ENCODE measurements around the gene AP5B1.

Gene AP5B1

GRCh38 chr11:65789230-65790103 lies 8.7 kb upstream of the AP5B1 start:
- Histone ChIP-seq H3K9me3 (replicated peaks in 1 of 2; ENCODE audit: control insufficient read depth in 2 of 2, insufficient read depth in 1 of 2, low read depth in 1 of 2, low read length in 2 of 2) (no peaks in the 10 kb centered on the region), H3K9ac (ENCODE audit: low read depth, low read length, poor library complexity) (no peak overlapping the region), H3K4me3 (ENCODE audit: low read length in 2 of 2) (no peak overlapping the region), H3K36me3 (replicated peaks in 1 of 2; ENCODE audit: control insufficient read depth in 2 of 2, insufficient read depth in 2 of 2, low read length in 2 of 2) (no peaks in the 10 kb centered on the region), H3K14ac (ENCODE audit: low read length) (no peak overlapping the region), H3K4me2 (ENCODE audit: insufficient read depth, low read length, poor library complexity, severe bottlenecking) (no peak overlapping the region), H4K8ac (ENCODE audit: low read depth, low read length) (no peak overlapping the region), H3K27me3 (ENCODE audit: control insufficient read depth in 3 of 3, insufficient read depth in 3 of 3, low read depth in 1 of 3, low read length in 3 of 3) (peaks cover 26 to 98% (median 52%) of the 10 kb centered on the region in 3 experiments), H3K79me1 (ENCODE audit: low read depth, low read length) (peaks cover 5% of the 10 kb centered on the region), H2BK120ac (ENCODE audit: low read depth, low read length) (no peak overlapping the region), H2BK12ac (ENCODE audit: low read length) (no peak overlapping the region), H3K4me1 (ENCODE audit: control insufficient read depth in 2 of 2, insufficient read depth in 1 of 2, low read depth in 1 of 2, low read length in 2 of 2) (peaks cover 7 to 9% of the 10 kb centered on the region in 2 donors), H4K91ac (ENCODE audit: low read depth, low read length, poor library complexity) (no peak overlapping the region), H3K23ac (ENCODE audit: low read depth, low read length, poor library complexity) (no peak overlapping the region), H2BK15ac (ENCODE audit: low read length) (no peak overlapping the region), H2AFZ (ENCODE audit: low read length) (no peak overlapping the region), H2AK5ac (ENCODE audit: low read depth, low read length) (peak overlapping the region; percentile 68), H2BK5ac (ENCODE audit: low read length) (no peak overlapping the region), H3K18ac (ENCODE audit: low read length) (peak overlapping the region; percentile 48), H3K27ac (replicated peaks; ENCODE audit: low read length) (no peak overlapping the region), H3K4ac (ENCODE audit: low read length) (no peak overlapping the region)
- no peak for DNase-seq (ENCODE audit: low spot score)
- no CpG with 5 or more reads among the region's 14 CpGs for WGBS, 2 donors (ENCODE audit: extremely low coverage in 2 of 2, insufficient read length in 2 of 2, insufficient replicate concordance in 1 of 2)

DNA sequence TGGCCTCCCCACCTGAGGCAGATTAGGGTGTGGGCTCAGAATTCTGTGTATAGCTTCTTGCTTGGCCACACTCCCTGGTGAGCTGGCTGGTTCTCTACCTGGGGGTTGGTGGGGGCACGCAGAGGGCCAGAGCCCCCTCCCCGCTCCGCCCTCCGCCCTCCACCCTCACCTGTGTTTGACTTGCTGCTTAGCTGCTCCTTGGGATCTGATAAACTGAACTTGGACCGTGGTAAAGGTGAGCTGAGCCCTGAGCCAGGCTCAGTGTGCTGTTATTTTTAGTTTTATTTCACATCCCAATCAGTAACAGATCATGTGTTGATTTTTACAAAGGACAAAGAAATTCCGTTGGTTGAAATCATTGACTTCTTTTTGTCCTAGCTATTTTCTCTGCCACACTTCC lies 8.0 kb upstream of the AP5B1 start:
- Histone ChIP-seq H3K23ac (ENCODE audit: low read depth, low read length, poor library complexity) (no peak overlapping the region), H3K27ac (replicated peaks; ENCODE audit: low read length) (no peak overlapping the region), H3K4me2 (ENCODE audit: insufficient read depth, low read length, poor library complexity, severe bottlenecking) (no peak overlapping the region), H2AFZ (ENCODE audit: low read length) (no peak overlapping the region), H3K14ac (ENCODE audit: low read length) (no peak overlapping the region), H2BK12ac (ENCODE audit: low read length) (no peak overlapping the region), H3K27me3 (ENCODE audit: control insufficient read depth in 3 of 3, insufficient read depth in 3 of 3, low read depth in 1 of 3, low read length in 3 of 3) (peaks cover 26 to 98% (median 57%) of the 10 kb centered on the region in 3 experiments), H3K9me3 (replicated peaks in 1 of 2; ENCODE audit: control insufficient read depth in 2 of 2, insufficient read depth in 1 of 2, low read depth in 1 of 2, low read length in 2 of 2) (no peaks in the 10 kb centered on the region), H3K79me1 (ENCODE audit: low read depth, low read length) (peaks cover 5% of the 10 kb centered on the region), H2BK5ac (ENCODE audit: low read length) (no peak overlapping the region), H2BK120ac (ENCODE audit: low read depth, low read length) (no peak overlapping the region), H4K91ac (ENCODE audit: low read depth, low read length, poor library complexity) (no peak overlapping the region), H2AK5ac (ENCODE audit: low read depth, low read length) (no peak overlapping the region), H2BK15ac (ENCODE audit: low read length) (no peak overlapping the region), H3K36me3 (replicated peaks in 1 of 2; ENCODE audit: control insufficient read depth in 2 of 2, insufficient read depth in 2 of 2, low read length in 2 of 2) (no peaks in the 10 kb centered on the region), H4K8ac (ENCODE audit: low read depth, low read length) (no peak overlapping the region), H3K18ac (ENCODE audit: low read length) (no peak overlapping the region), H3K4me1 (ENCODE audit: control insufficient read depth in 2 of 2, insufficient read depth in 1 of 2, low read depth in 1 of 2, low read length in 2 of 2) (peaks cover 7 to 15% of the 10 kb centered on the region in 2 donors), H3K4ac (ENCODE audit: low read length) (no peak overlapping the region), H3K4me3 (ENCODE audit: low read length in 2 of 2) (no peak overlapping the region), H3K9ac (ENCODE audit: low read depth, low read length, poor library complexity) (no peak overlapping the region)
- WGBS, 2 donors (ENCODE audit: extremely low coverage in 2 of 2, insufficient read length in 2 of 2, insufficient replicate concordance in 1 of 2), result no CpG with 5 or more reads among the region's 6 CpGs
- DNase-seq (ENCODE audit: low spot score), result no peak

DNA sequence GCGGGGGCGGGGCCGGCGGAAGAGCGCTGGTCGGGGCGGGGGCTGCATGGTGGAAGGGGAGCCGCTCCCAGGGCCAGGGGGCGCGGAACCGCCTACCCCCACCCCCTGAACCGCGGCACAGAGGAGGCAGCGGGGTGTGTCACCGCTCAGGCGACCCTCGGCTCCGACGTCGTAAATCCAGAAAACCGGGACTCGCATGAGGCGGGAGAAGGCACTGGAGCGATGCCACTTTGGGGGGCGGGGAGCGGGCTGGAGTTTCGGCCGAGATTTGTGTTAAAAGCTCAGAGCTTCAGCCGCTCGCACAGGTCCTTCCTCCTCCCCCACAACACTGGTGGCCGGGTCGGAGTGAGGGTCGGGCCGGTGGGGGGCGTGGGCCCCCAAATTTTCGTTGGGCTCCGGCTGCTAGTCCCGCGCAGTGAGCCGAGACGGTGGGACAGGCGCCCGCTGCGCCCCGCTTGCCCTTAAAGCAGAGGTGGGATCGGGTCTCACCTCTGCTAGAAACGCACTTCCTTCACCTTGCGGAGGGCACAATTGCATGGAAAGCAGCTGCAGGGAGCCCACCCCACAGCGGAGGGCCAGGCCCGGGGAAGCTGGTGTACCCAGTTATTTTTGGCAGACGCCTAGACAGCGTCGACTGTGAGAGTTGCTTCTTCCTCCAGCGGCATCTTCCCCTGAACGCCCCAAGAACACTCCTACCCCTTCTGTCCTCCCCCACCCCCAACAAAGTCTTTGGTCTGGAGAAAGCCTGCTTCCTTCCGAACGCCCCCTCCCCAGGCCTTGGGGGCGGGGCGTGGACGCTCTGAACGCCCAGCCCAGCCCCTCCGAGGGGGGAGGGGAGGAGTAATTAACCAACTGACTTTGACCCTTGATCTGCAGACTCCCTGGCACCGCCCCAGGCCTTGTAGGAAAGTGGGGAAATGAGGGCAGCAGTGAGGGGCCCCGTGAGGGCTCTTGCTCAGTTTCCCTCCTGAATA lies 7.2 kb upstream of the AP5B1 start:
- no CpG with 5 or more reads among the region's 64 CpGs for WGBS, 2 donors (ENCODE audit: extremely low coverage in 2 of 2, insufficient read length in 2 of 2, insufficient replicate concordance in 1 of 2)
- Histone ChIP-seq H3K79me1 (ENCODE audit: low read depth, low read length) (peaks cover 5% of the 10 kb centered on the region), H3K27ac (replicated peaks; ENCODE audit: low read length) (no peak overlapping the region), H3K18ac (ENCODE audit: low read length) (peak overlapping the region; percentile 96), H3K4me2 (ENCODE audit: insufficient read depth, low read length, poor library complexity, severe bottlenecking) (peak overlapping the region; percentile 49), H2BK15ac (ENCODE audit: low read length) (peak overlapping the region; percentile 67), H2BK12ac (ENCODE audit: low read length) (peak overlapping the region; percentile 41), H3K4ac (ENCODE audit: low read length) (no peak overlapping the region), H4K91ac (ENCODE audit: low read depth, low read length, poor library complexity) (no peak overlapping the region), H3K14ac (ENCODE audit: low read length) (peak overlapping the region; percentile 82), H2AFZ (ENCODE audit: low read length) (peak overlapping the region; percentile 75), H2BK5ac (ENCODE audit: low read length) (no peak overlapping the region), H3K9ac (ENCODE audit: low read depth, low read length, poor library complexity) (no peak overlapping the region), H3K9me3 (replicated peaks in 1 of 2; ENCODE audit: control insufficient read depth in 2 of 2, insufficient read depth in 1 of 2, low read depth in 1 of 2, low read length in 2 of 2) (no peaks in the 10 kb centered on the region), H3K23ac (ENCODE audit: low read depth, low read length, poor library complexity) (peak overlapping the region; percentile 80), H4K8ac (ENCODE audit: low read depth, low read length) (no peak overlapping the region), H3K27me3 (ENCODE audit: control insufficient read depth in 3 of 3, insufficient read depth in 3 of 3, low read depth in 1 of 3, low read length in 3 of 3) (peaks cover 26 to 97% (median 59%) of the 10 kb centered on the region in 3 experiments), H2AK5ac (ENCODE audit: low read depth, low read length) (no peak overlapping the region), H3K36me3 (replicated peaks in 1 of 2; ENCODE audit: control insufficient read depth in 2 of 2, insufficient read depth in 2 of 2, low read length in 2 of 2) (no peaks in the 10 kb centered on the region), H2BK120ac (ENCODE audit: low read depth, low read length) (no peak overlapping the region), H3K4me3 (ENCODE audit: low read length in 2 of 2) (peak overlapping the region in 1 of 2 donors; percentile 17), H3K4me1 (ENCODE audit: control insufficient read depth in 2 of 2, insufficient read depth in 1 of 2, low read depth in 1 of 2, low read length in 2 of 2) (peaks cover 7 to 16% of the 10 kb centered on the region in 2 donors)
- DNase-seq (ENCODE audit: low spot score), result no peak
